Esophagus squamous epithelium (tissue), 5 donors: ENCODE measurements around the gene RBM19. TPM values are rescaled to one million over a fixed set of nuclear protein-coding genes. Genes with fewer than 3 reads are reported as not detected.

ENCODE experiments used
- DNase-seq: peaks from one replicate; lab custom pipeline; 2025; lab: John Stamatoyannopoulos, UW
- H3K27ac ChIP-seq, 4 donors: fragments of 200-600 bp; sonication (generic); one replicate each; pipeline ENCODE4 v1.5.1; 2016 to 2019; ENCODE audit warnings: mild to moderate bottlenecking in 1 of 4
- H3K27me3 ChIP-seq, 4 donors: fragments of 200-600 bp; sonication (generic); 1 replicate in 3 of 4; 2 replicates in 1 of 4; pipeline versions ENCODE4 v1.5.1 to v1.6.0; 2017 to 2021; ENCODE audit warnings: antibody characterized with exemption in 1 of 4
- H3K36me3 ChIP-seq, 3 donors: fragments of 200-600 bp; sonication (generic); one replicate each; pipeline ENCODE4 v1.5.1; 2016 to 2019
- H3K4me1 ChIP-seq, 3 donors: fragments of 200-600 bp; sonication (generic); one replicate each; pipeline ENCODE4 v1.5.1; 2017 to 2019
- H3K4me3 ChIP-seq, 4 donors: fragments of 200-600 bp; sonication (generic); 1 replicate in 3 of 4; 2 replicates in 1 of 4; pipeline ENCODE4 v1.5.1; 2016 to 2019; ENCODE audit warnings: mild to moderate bottlenecking in 2 of 4, moderate library complexity in 1 of 4
- H3K9me3 ChIP-seq, 3 donors: fragments of 200-600 bp; sonication (generic); one replicate each; pipeline ENCODE4 v1.5.1; 2016 to 2019
- CTCF ChIP-seq, 6 experiments: fragments of 450-650 bp in 4 of 6; fragments of 200-600 bp in 2 of 6; sonication (generic) in 2 of 6; IDR thresholded peaks; one replicate each; pipeline ENCODE4 v1.5.1; 2016 to 2019; ENCODE audit warnings: antibody characterized with exemption in 6 of 6, mild to moderate bottlenecking in 4 of 6, moderate library complexity in 4 of 6
- POLR2A ChIP-seq, 4 donors: fragments of 450-650 bp; IDR thresholded peaks; one replicate each; pipeline ENCODE4 v1.6.1; 2017; ENCODE audit warnings: antibody characterized with exemption in 4 of 4, mild to moderate bottlenecking in 4 of 4, moderate library complexity in 3 of 4
- whole genome bisulfite sequencing, 2 donors: methylation state at CpG; one replicate each; pipeline ENCODE4 v1.1.5; 2018; 5-methylcytosine and 5-hydroxymethylcytosine counted together
- intact Hi-C: fragments of 100-400 bp; cut with DNase I; formaldehyde crosslinking; loops from one replicate; pipeline ENCODE4 v1.15.0; 2022
- total RNA-seq, 4 donors: library from RNA; depleted of rRNA; stranded (reverse); fragments of >200 nt; gene quantifications; one replicate each; pipeline ENCODE4 v1.1.0, GENCODE V29; 2016
- donor health status: DM: yes; HTN: yes; CAD: no.

RBM19 gene
- total RNA-seq, 4 donors from 2014 or later, result 13.1 to 32.8 (median 27.4) TPM

- WGBS, 2 donors, result 76 to 77% methylated on average over 11 of the region's 11 CpGs
- H3K27ac ChIP-seq, result no peak overlapping the region
- no peaks in the 10 kb centered on the region for H3K27me3 ChIP-seq
- DNase-seq, result no peak
- H3K4me1 ChIP-seq, result no peaks in the 10 kb centered on the region
- intact Hi-C loops, result no loop called here
- no peaks in the 10 kb centered on the region for H3K9me3 ChIP-seq
- no peak overlapping the region for H3K4me3 ChIP-seq
- H3K36me3 ChIP-seq, result peaks cover 0 to 27% (median 0%) of the 10 kb centered on the region in 3 donors
- TF ChIP-seq CTCF (IDR thresholded peaks at IDR 0.05) (no peak), POLR2A (IDR thresholded peaks at IDR 0.05) (no peak)
Measured at GRCh38 chr12:113827539-113828114, 138.5 kb downstream of the RBM19 start.

GRCh38 chr12:113826805-113827538 lies 139.2 kb downstream of the RBM19 start:
- H3K27ac ChIP-seq, result no peak overlapping the region
- peaks cover 0 to 33% (median 0%) of the 10 kb centered on the region in 3 donors for H3K36me3 ChIP-seq
- 83 to 84% methylated on average over 13 to 18 of the region's 22 CpGs for WGBS, 2 donors
- TF ChIP-seq CTCF (IDR thresholded peaks at IDR 0.05) (no peak), POLR2A (IDR thresholded peaks at IDR 0.05) (no peak)
- intact Hi-C loops, result no loop called here
- no peaks in the 10 kb centered on the region for H3K4me1 ChIP-seq
- no peak overlapping the region for H3K4me3 ChIP-seq
- H3K27me3 ChIP-seq, result no peaks in the 10 kb centered on the region
- no peaks in the 10 kb centered on the region for H3K9me3 ChIP-seq
- no peak for DNase-seq

- Histone ChIP-seq H3K36me3 (peaks cover 0 to 46% (median 8%) of the 10 kb centered on the region in 3 donors), H3K27me3 (no peaks in the 10 kb centered on the region), H3K4me1 (no peaks in the 10 kb centered on the region), H3K9me3 (no peaks in the 10 kb centered on the region), H3K4me3 (no peak overlapping the region), H3K27ac (no peak overlapping the region)
- TF ChIP-seq CTCF (IDR thresholded peaks at IDR 0.05) (no peak), POLR2A (IDR thresholded peaks at IDR 0.05) (no peak)
- WGBS, 2 donors, result 68 to 80% methylated on average over 6 to 7 of the region's 8 CpGs
- DNase-seq, result no peak
- intact Hi-C loops, result no loop called here
Measured at GRCh38 chr12:113825705-113826104, 140.4 kb downstream of the RBM19 start.

GRCh38 chr12:113823816-113824215 lies 142.3 kb downstream of the RBM19 start:
- no peaks in the 10 kb centered on the region for H3K4me1 ChIP-seq
- no peak overlapping the region for H3K4me3 ChIP-seq
- H3K36me3 ChIP-seq, result peaks cover 0 to 49% (median 8%) of the 10 kb centered on the region in 3 donors
- intact Hi-C loops, result no loop called here
- H3K27me3 ChIP-seq, result no peaks in the 10 kb centered on the region
- H3K27ac ChIP-seq, result no peak overlapping the region
- WGBS, 2 donors, result 85 to 92% methylated on average over 4 to 5 of the region's 5 CpGs
- no peaks in the 10 kb centered on the region for H3K9me3 ChIP-seq
- no peak for DNase-seq
- no peak for TF ChIP-seq POLR2A (IDR thresholded peaks at IDR 0.05)
- no peak for TF ChIP-seq CTCF (IDR thresholded peaks at IDR 0.05)

GRCh38 chr12:113823016-113823415 lies 143.1 kb downstream of the RBM19 start:
- H3K36me3 ChIP-seq, result peaks cover 0 to 49% (median 8%) of the 10 kb centered on the region in 3 donors
- no peak for DNase-seq
- intact Hi-C loops, result no loop called here

More at GRCh38 chr12:113823016-113823415, 143.1 kb downstream of the RBM19 start:
- no peak for TF ChIP-seq POLR2A (IDR thresholded peaks at IDR 0.05)
- no peak for TF ChIP-seq CTCF (IDR thresholded peaks at IDR 0.05)
- Histone ChIP-seq H3K4me1 (no peaks in the 10 kb centered on the region), H3K27me3 (no peaks in the 10 kb centered on the region), H3K9me3 (no peaks in the 10 kb centered on the region), H3K27ac (no peak overlapping the region), H3K4me3 (no peak overlapping the region)
- 67 to 74% methylated on average over 1 to 4 of the region's 16 CpGs for WGBS, 2 donors
